Measurements from ENCODE around the gene LENG1.

DNA sequence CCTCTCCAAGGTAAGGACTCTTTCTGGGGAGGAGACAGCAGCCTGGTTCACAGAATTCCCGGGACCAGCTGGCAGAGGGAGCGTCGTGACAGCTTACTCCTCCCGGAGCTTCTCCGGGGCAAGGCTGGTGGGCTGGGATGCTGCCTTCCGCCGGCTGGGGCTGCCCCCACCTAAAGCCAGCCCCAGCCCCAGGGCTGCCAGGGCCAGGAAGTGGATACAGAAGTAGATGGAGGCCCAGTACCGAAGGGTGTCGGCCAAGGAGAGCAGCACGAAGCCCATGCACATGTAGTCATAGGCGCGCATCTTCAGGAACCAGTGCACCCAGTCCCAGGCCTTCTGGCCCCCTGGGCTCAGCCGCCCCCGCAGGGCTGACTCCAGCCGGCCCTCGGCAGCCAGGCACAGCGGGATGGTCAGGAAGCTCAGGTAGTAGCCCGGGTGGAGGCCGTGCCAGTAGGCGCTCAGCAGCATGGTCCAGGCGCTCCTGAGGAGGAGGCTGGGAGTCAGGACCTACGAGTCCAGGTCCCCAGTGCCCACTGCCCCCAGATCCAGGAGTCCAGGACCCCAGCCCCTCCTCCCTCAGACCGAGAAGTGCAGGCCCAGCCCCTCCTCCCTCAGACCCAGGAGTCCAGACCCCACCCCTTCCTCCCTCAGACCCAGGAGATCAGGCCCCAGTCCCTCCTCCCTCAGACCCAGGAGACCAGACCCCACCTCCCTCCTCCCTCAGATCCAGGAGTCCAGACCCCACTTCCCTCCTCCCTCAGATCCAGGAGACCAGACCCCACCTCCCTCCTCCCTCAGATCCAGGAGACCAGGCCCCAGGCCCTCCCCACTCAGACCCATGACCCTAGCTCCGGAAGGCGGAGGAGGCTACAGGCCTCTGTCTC is 14.7 kb upstream of the LENG1 start:
- TF ChIP-seq, protein P1, sequence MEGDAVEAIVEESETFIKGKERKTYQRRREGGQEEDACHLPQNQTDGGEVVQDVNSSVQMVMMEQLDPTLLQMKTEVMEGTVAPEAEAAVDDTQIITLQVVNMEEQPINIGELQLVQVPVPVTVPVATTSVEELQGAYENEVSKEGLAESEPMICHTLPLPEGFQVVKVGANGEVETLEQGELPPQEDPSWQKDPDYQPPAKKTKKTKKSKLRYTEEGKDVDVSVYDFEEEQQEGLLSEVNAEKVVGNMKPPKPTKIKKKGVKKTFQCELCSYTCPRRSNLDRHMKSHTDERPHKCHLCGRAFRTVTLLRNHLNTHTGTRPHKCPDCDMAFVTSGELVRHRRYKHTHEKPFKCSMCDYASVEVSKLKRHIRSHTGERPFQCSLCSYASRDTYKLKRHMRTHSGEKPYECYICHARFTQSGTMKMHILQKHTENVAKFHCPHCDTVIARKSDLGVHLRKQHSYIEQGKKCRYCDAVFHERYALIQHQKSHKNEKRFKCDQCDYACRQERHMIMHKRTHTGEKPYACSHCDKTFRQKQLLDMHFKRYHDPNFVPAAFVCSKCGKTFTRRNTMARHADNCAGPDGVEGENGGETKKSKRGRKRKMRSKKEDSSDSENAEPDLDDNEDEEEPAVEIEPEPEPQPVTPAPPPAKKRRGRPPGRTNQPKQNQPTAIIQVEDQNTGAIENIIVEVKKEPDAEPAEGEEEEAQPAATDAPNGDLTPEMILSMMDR (IDR thresholded peaks at IDR 0.05), result no peak
- TF ChIP-seq POLR2A (IDR thresholded peaks at IDR 0.05), result no peak
